SU-DHL-6 (cell line): ENCODE data around the gene TAF13.

Source experiments
- H2AFZ ChIP-seq: fragments of 200-600 bp; sonication (generic); 2 replicates; pipeline ENCODE4 v1.6.1; 2014; ENCODE audit warnings: low read depth, mild to moderate bottlenecking, moderate library complexity, mixed read lengths, antibody characterized with exemption, low read length; ENCODE audit not compliant: severe bottlenecking
- H3F3A ChIP-seq: fragments of 200-600 bp; shearing (Covaris generic); 2 replicates; pipeline ENCODE4 v1.6.0; 2016; ENCODE audit warnings: antibody characterized with exemption, mild to moderate bottlenecking; ENCODE audit not compliant: insufficient read depth
- H3K27ac ChIP-seq: fragments of 200-600 bp; sonication (generic); 2 replicates; pipeline ENCODE4 v1.5.1; 2016; ENCODE audit warnings: low read depth, mild to moderate bottlenecking, low read length, moderate library complexity, mixed read lengths
- H3K27me3 ChIP-seq: fragments of 200-600 bp; sonication (generic), shearing (Covaris generic); 2 replicates; pipeline ENCODE4 v1.6.0; 2014; ENCODE audit warnings: mild to moderate bottlenecking, low read length
- H3K36me3 ChIP-seq: fragments of 200-600 bp; sonication (generic); 2 replicates; pipeline ENCODE4 v1.6.1; 2014; ENCODE audit warnings: mild to moderate bottlenecking, low read length, mixed read lengths
- H3K4me2 ChIP-seq: fragments of 300-600, 200-600 bp; shearing (Covaris generic), sonication (generic); 2 replicates; pipeline ENCODE4 v1.6.0; 2014; ENCODE audit warnings: low read length, low read depth, mild to moderate bottlenecking; ENCODE audit not compliant: poor library complexity, severe bottlenecking
- H3K4me3 ChIP-seq: fragments of 200-600 bp; sonication (generic); 2 replicates; pipeline ENCODE4 v1.5.1; 2014; ENCODE audit warnings: antibody characterized with exemption, low read length, mild to moderate bottlenecking, mixed read lengths; ENCODE audit not compliant: insufficient read depth, poor library complexity, severe bottlenecking
- H3K79me2 ChIP-seq: fragments of 200-600 bp; sonication (generic); 2 replicates; pipeline ENCODE4 v1.6.1; 2014; ENCODE audit warnings: mild to moderate bottlenecking, low read length, moderate library complexity; ENCODE audit not compliant: insufficient read depth
- H3K9ac ChIP-seq: fragments of 200-600 bp; sonication (generic); 2 replicates; pipeline ENCODE4 v1.7.0; 2014; ENCODE audit warnings: mild to moderate bottlenecking, low read length
- H3K9me2 ChIP-seq: fragments of 200-600 bp; sonication (generic); replicated peaks from 2 replicates; pipeline ENCODE4 v1.6.1; 2014; ENCODE audit warnings: low read length; ENCODE audit not compliant: insufficient read depth
- H3K9me3 ChIP-seq: fragments of 200-600 bp; sonication (generic); 2 replicates; pipeline ENCODE4 v1.6.1; 2014; ENCODE audit warnings: low read length, mixed read lengths; ENCODE audit not compliant: insufficient read depth
- H4K20me1 ChIP-seq: fragments of 200-600 bp; sonication (generic); 2 replicates; pipeline ENCODE4 v1.6.1; 2014; ENCODE audit warnings: low read depth, mild to moderate bottlenecking, antibody characterized with exemption, low read length, moderate library complexity, mixed read lengths
- EZH2phosphoT487 ChIP-seq: fragments of 200-600 bp; sonication (generic), shearing (Covaris generic); conservative IDR thresholded peaks from 2 replicates; pipeline ENCODE4 v1.6.1; 2018; ENCODE audit warnings: mild to moderate bottlenecking, antibody characterized with exemption, low read length, moderate library complexity, mixed read lengths
- TF ChIP-seq, protein P1 (sequence below): fragments of 200-600 bp; sonication (generic); IDR thresholded peaks from one replicate; pipeline ENCODE4 v1.5.1; 2017; ENCODE audit warnings: antibody characterized with exemption, mild to moderate bottlenecking, low read length, moderate library complexity; ENCODE audit not compliant: insufficient read depth, poor library complexity, severe bottlenecking

TAF13 gene

DNA sequence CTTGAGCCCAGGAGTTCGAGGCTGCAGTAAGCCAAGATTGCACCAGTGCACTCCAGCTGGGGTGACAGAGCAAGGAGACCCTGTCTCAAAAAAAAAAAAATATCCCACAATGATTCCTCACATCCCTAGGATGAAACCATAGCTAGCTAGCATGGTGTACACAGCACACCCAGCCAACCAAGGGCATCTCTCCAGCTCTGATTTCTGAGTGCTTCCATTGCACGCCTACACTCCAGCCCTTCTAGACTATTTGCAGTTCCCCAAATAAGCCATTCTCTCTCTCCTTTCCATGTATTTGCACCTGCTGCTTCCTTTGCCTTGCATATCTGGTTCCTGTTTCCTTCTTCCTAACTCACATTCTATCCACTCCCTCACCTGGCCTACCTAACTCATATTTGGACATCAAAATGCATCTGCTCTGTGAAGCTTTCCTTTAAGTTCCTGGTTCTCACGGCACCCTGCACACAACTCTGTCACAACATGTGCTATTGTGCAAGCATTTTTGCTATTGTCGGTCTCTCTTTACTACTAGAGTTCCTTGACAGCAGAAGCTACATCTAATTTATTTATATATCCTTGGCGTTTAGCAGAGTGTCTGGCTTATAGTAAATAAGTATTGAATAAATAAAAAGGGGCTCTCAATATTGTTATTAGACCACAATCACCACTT, 35.7 kb upstream of the TAF13 start:
- no peak overlapping the region for H3K9ac ChIP-seq
- no peaks in the 10 kb centered on the region for H3K79me2 ChIP-seq
- H3K9me2 ChIP-seq = no peaks in the 10 kb centered on the region
- no peaks in the 10 kb centered on the region for H4K20me1 ChIP-seq
- H3K4me3 ChIP-seq = no peak overlapping the region
- TF ChIP-seq, protein P1, sequence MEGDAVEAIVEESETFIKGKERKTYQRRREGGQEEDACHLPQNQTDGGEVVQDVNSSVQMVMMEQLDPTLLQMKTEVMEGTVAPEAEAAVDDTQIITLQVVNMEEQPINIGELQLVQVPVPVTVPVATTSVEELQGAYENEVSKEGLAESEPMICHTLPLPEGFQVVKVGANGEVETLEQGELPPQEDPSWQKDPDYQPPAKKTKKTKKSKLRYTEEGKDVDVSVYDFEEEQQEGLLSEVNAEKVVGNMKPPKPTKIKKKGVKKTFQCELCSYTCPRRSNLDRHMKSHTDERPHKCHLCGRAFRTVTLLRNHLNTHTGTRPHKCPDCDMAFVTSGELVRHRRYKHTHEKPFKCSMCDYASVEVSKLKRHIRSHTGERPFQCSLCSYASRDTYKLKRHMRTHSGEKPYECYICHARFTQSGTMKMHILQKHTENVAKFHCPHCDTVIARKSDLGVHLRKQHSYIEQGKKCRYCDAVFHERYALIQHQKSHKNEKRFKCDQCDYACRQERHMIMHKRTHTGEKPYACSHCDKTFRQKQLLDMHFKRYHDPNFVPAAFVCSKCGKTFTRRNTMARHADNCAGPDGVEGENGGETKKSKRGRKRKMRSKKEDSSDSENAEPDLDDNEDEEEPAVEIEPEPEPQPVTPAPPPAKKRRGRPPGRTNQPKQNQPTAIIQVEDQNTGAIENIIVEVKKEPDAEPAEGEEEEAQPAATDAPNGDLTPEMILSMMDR = no peak
- no peak for TF ChIP-seq EZH2phosphoT487
- no peak overlapping the region for H3K27ac ChIP-seq
- H3K9me3 ChIP-seq = no peaks in the 10 kb centered on the region
- no peaks in the 10 kb centered on the region for H3K27me3 ChIP-seq
- H3K36me3 ChIP-seq = no peaks in the 10 kb centered on the region
- H3K4me2 ChIP-seq = no peak overlapping the region
- H2AFZ ChIP-seq = no peak overlapping the region
- H3F3A ChIP-seq = peaks cover 12% of the 10 kb centered on the region; the same call in 1 of the 2 replicates

DNA sequence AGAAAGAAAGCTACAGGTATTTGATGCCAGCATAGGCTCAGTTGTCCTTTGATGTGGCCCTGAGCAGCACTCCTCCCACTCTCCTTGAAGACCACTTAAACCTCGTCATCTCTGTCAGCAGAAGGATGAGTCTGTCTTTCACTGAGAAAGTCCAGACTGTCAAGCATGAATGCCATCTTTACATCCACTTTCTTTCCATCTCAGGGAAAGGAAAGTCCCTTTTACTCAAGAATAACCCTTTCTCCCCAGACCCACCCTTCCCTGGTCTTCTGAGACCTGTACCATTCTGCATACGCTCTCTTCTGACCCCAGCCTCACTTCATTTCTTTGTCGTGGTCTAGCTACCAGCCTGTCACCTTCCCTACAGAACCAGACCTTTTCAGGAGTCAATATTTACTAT, 34.1 kb upstream of the TAF13 start:
- H3K79me2 ChIP-seq = no peaks in the 10 kb centered on the region
- no peaks in the 10 kb centered on the region for H3K27me3 ChIP-seq
- H3F3A ChIP-seq = peaks cover 15% of the 10 kb centered on the region; the same call in 1 of the 2 replicates
- TF ChIP-seq, protein P1 = no peak
- no peak for TF ChIP-seq EZH2phosphoT487
- H3K4me3 ChIP-seq = no peak overlapping the region
- no peak overlapping the region for H3K27ac ChIP-seq
- H3K9me2 ChIP-seq = no peaks in the 10 kb centered on the region
- H3K36me3 ChIP-seq = no peaks in the 10 kb centered on the region
- H4K20me1 ChIP-seq = no peaks in the 10 kb centered on the region
- H2AFZ ChIP-seq = no peak overlapping the region
- no peaks in the 10 kb centered on the region for H3K9me3 ChIP-seq
- no peak overlapping the region for H3K4me2 ChIP-seq
- no peak overlapping the region for H3K9ac ChIP-seq

DNA sequence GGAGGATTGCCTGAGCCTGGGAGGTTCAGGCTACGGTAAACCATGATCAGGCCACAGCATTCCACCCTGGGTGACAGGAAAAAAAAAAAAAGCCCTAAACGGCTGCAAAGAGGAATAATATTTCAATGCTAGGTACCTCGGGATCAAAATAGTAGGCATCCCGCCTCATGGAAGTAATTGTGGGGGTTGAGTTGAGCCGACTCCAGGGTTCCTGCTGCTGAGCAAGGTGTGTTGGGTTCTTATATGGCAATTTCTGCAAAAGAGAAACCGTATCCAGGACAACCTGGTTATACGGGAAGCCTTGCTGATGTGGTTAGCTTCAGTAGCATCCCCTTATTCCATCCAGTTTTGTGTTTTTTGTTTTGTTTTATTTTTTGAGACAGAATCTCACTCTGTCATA, 32.0 kb upstream of the TAF13 start:
- no peak overlapping the region for H3K27ac ChIP-seq
- TF ChIP-seq EZH2phosphoT487 = no peak
- TF ChIP-seq, protein P1 = no peak
- peaks cover 19% of the 10 kb centered on the region for H3F3A ChIP-seq
- no peaks in the 10 kb centered on the region for H3K27me3 ChIP-seq
- no peaks in the 10 kb centered on the region for H4K20me1 ChIP-seq
- no peak overlapping the region for H3K9ac ChIP-seq
- no peak overlapping the region for H3K4me3 ChIP-seq
- H3K36me3 ChIP-seq = no peaks in the 10 kb centered on the region
- H3K79me2 ChIP-seq = no peaks in the 10 kb centered on the region
- no peaks in the 10 kb centered on the region for H3K9me3 ChIP-seq
- no peak overlapping the region for H3K4me2 ChIP-seq
- no peak overlapping the region for H2AFZ ChIP-seq
- no peaks in the 10 kb centered on the region for H3K9me2 ChIP-seq
